Skeletal muscle tissue (tissue), 4 donors: ENCODE data around the gene GRID1. TPM values are rescaled to one million over a fixed set of nuclear protein-coding genes. Genes with fewer than 3 reads are reported as not detected.

Experiments
- H3K27ac ChIP-seq: one replicate; pipeline ENCODE4 v1.7.0; 2013; ENCODE audit warnings: mild to moderate bottlenecking, low read depth, low read length, inconsistent platforms
- H3K27me3 ChIP-seq, 3 donors: one replicate each; pipeline ENCODE4 v1.7.0; 2013; ENCODE audit warnings: low read length in 3 of 3; ENCODE audit not compliant: control insufficient read depth in 3 of 3, insufficient read depth in 3 of 3
- H3K36me3 ChIP-seq, 3 donors: one replicate each; pipeline ENCODE4 v1.7.0; 2013; ENCODE audit warnings: low read length in 3 of 3; ENCODE audit not compliant: control insufficient read depth in 3 of 3, insufficient read depth in 3 of 3
- H3K4me1 ChIP-seq, 3 donors: one replicate each; pipeline ENCODE4 v1.7.0; 2013; ENCODE audit warnings: low read length in 3 of 3, mild to moderate bottlenecking in 3 of 3; ENCODE audit not compliant: control insufficient read depth in 3 of 3, insufficient read depth in 3 of 3
- H3K4me3 ChIP-seq, 3 donors: one replicate each; pipeline ENCODE4 v1.7.0; 2013; ENCODE audit warnings: low read length in 3 of 3
- H3K9ac ChIP-seq, 3 donors: one replicate each; pipeline ENCODE4 v1.7.0; 2013; ENCODE audit warnings: low read length in 3 of 3, mild to moderate bottlenecking in 3 of 3, moderate library complexity in 2 of 3, low read depth in 1 of 3
- H3K9me3 ChIP-seq, 3 donors: one replicate each; pipeline ENCODE4 v1.7.0; 2013; ENCODE audit warnings: low read length in 3 of 3; ENCODE audit not compliant: control insufficient read depth in 3 of 3
- total RNA-seq: library from RNA; depleted of rRNA; stranded (reverse); fragments of >200 nt; gene quantifications from one replicate; pipeline ENCODE4 v1.2.3, GENCODE V29; 2014
- donor health status: Osteomylitis.

The GRID1 gene
- total RNA-seq, 1 donor from 2014 or later, result 2.1 TPM

DNA sequence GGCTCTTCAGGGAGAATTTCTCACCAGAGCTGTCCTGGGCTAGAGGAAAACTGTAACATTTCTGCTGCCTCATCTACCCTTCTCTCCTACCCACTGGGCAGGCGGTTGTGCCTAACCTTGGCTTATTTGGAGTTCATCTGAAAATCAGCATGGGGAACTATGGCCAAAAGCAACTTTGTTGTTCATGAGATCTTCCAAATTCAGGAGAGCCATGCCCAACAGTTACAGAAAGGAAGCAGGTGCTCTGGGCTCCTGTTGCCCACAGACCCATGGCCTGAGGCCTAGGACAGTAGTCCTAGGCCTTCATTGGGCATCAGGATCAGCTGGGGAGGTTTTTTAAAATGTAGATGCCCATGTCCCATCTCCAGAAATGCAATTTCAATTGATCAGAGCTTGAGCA is 85.2 kb downstream of the GRID1 start:
- Histone ChIP-seq H3K4me3 (no peak overlapping the region), H3K27ac (no peak overlapping the region), H3K9ac (no peak overlapping the region), H3K27me3 (peaks cover 3 to 10% (median 4%) of the 10 kb centered on the region in 3 donors), H3K9me3 (peaks cover 0 to 3% (median 0%) of the 10 kb centered on the region in 3 donors), H3K36me3 (no peaks in the 10 kb centered on the region), H3K4me1 (no peaks in the 10 kb centered on the region)

- Histone ChIP-seq H3K27me3 (peaks cover 6 to 21% (median 15%) of the 10 kb centered on the region in 3 donors), H3K4me3 (no peak overlapping the region), H3K27ac (no peak overlapping the region), H3K9me3 (peaks cover 0 to 2% (median 0%) of the 10 kb centered on the region in 3 donors), H3K36me3 (no peaks in the 10 kb centered on the region), H3K9ac (no peak overlapping the region), H3K4me1 (no peaks in the 10 kb centered on the region)
Observed at GRCh38 chr10:86269332-86269731, 97.3 kb downstream of the GRID1 start.

DNA sequence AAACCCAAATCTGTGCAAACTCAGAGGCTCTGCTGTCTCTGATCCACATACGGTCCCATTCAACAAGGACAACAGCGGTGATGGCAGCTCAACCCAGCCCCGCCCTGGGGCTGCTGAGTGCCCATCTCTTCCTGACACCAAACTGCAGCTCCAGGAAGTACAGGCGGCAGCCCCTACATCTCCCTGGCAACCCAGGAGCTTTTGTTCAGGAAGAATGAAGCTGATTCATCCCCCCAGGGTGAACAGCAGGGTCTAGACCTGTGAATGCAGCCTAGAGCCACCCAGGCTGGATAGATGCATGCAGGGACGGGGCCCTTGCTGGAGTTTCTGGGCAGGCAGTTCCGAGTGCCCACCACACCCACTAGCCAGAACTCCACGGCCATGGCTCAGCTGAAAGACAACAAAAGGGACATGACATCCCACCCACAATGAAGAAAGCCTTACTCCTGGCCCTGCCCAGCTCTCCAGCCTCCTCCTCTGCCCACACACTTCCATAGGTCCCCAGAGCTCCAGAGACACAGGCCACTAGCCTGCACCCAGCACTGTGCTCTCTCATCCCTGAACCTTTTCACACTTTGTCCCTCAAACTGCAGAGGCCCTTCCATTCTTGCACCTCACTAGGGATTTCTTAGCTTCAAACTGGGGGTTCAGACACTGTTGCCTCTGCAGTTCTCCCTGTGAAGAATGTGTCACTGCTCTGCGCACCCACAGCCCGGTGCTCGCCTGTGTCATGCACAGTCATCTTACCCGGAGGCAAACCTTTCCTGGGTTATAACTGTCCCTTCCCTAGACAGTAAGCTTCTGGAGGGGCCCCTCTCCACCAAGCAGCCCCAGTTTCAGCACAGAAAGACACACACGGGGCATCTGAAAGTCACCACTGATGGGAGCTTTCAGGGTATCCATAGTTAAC is 99.1 kb downstream of the GRID1 start:
- H3K36me3 ChIP-seq, result no peaks in the 10 kb centered on the region
- H3K4me3 ChIP-seq, result no peak overlapping the region
- H3K9ac ChIP-seq, result no peak overlapping the region
- H3K27me3 ChIP-seq, result peaks cover 17 to 36% (median 28%) of the 10 kb centered on the region in 3 donors
- H3K4me1 ChIP-seq, result peaks cover 0 to under 1% (median 0%) of the 10 kb centered on the region in 3 donors
- peaks cover 0 to 2% (median 2%) of the 10 kb centered on the region in 3 donors for H3K9me3 ChIP-seq
- no peak overlapping the region for H3K27ac ChIP-seq

DNA sequence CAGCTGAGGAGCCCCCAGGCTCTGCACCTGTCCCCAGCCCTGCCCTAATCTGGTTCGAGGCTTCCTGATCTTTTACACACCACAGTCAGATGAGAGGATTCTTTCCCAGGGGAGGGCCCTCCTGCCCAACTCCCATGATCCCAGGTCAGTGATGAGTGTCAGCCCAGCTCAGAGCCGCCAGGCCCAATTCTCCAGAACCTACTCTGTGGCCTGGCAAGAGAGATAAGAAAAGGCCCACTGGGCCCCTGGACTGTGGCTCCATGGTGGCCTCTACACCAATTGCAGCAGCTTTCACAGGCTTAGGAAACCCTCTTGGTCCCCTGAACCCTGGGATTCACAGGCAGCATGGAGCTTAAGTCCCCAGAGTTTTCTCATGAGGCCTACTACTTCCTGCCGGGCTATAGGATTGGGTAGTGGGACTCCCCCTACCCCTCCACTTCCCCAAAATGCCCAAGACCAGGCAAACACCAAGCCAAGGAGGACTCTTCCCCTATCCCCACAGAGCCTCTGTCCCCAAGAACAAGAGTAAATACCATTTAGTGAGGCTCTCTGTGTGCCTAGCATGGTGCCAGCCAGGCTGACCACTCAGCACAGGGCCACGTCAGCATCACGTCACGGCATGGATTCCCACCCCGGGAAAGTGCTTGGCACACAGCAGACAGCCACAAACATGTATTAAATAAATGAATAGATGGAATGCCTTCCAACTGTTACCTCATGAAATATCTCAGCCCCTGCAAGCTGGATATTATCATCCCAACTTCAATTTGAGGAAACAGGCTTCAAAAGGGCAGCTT is 100.0 kb downstream of the GRID1 start:
- Histone ChIP-seq H3K9ac (no peak overlapping the region), H3K36me3 (no peaks in the 10 kb centered on the region), H3K9me3 (peaks cover 0 to 2% (median 0%) of the 10 kb centered on the region in 3 donors), H3K27ac (no peak overlapping the region), H3K4me3 (no peak overlapping the region), H3K27me3 (peaks cover 24 to 44% (median 28%) of the 10 kb centered on the region in 3 donors), H3K4me1 (peaks cover 0 to 4% (median 0%) of the 10 kb centered on the region in 3 donors)

GRCh38 chr10:86265895-86266259 is 100.7 kb downstream of the GRID1 start:
- no peaks in the 10 kb centered on the region for H3K36me3 ChIP-seq
- no peak overlapping the region for H3K9ac ChIP-seq
- H3K4me1 ChIP-seq, result peaks cover 0 to 4% (median 0%) of the 10 kb centered on the region in 3 donors
- peaks cover 0 to 2% (median 0%) of the 10 kb centered on the region in 3 donors for H3K9me3 ChIP-seq
- no peak overlapping the region for H3K4me3 ChIP-seq
- no peak overlapping the region for H3K27ac ChIP-seq
- peaks cover 24 to 44% (median 31%) of the 10 kb centered on the region in 3 donors for H3K27me3 ChIP-seq

GRCh38 chr10:86265236-86265894 is 101.2 kb downstream of the GRID1 start:
- Histone ChIP-seq H3K9ac (no peak overlapping the region), H3K27ac (no peak overlapping the region), H3K36me3 (no peaks in the 10 kb centered on the region), H3K4me3 (no peak overlapping the region), H3K4me1 (peaks cover 0 to 4% (median 0%) of the 10 kb centered on the region in 3 donors), H3K27me3 (peaks cover 24 to 44% (median 31%) of the 10 kb centered on the region in 3 donors), H3K9me3 (peaks cover 0 to 2% (median 0%) of the 10 kb centered on the region in 3 donors)

GRCh38 chr10:86264481-86265231 is 101.9 kb downstream of the GRID1 start:
- Histone ChIP-seq H3K4me3 (no peak overlapping the region), H3K9ac (no peak overlapping the region), H3K4me1 (peaks cover 0 to 4% (median 0%) of the 10 kb centered on the region in 3 donors), H3K27ac (no peak overlapping the region), H3K27me3 (peaks cover 24 to 44% (median 31%) of the 10 kb centered on the region in 3 donors), H3K36me3 (no peaks in the 10 kb centered on the region), H3K9me3 (peaks cover 0 to 2% (median 0%) of the 10 kb centered on the region in 3 donors)

DNA sequence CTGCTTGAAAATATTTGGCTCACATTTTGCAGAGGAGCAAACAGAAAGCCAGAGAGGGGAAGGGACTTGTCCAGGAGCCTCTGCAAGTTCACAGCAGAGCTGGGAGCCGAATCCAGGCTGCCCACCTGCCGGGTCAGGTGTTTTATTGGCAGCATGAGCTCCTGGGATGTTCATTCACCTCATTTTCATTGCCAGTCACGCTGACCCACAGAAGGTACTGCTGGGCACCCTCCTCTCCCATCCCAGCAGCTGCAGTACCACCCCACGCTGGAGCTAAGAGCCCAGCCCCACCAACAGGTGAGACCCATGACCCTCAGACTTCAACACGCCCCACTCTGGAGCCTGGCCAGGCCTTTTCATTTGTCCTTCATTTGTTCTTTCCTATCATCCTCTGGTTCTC is 102.7 kb downstream of the GRID1 start:
- no peak overlapping the region for H3K27ac ChIP-seq
- H3K36me3 ChIP-seq, result no peaks in the 10 kb centered on the region
- no peak overlapping the region for H3K9ac ChIP-seq
- H3K27me3 ChIP-seq, result peaks cover 24 to 44% (median 31%) of the 10 kb centered on the region in 3 donors
- peaks cover 0 to 4% (median 0%) of the 10 kb centered on the region in 3 donors for H3K4me1 ChIP-seq
- peaks cover 0 to 2% (median 0%) of the 10 kb centered on the region in 3 donors for H3K9me3 ChIP-seq
- no peak overlapping the region for H3K4me3 ChIP-seq

DNA sequence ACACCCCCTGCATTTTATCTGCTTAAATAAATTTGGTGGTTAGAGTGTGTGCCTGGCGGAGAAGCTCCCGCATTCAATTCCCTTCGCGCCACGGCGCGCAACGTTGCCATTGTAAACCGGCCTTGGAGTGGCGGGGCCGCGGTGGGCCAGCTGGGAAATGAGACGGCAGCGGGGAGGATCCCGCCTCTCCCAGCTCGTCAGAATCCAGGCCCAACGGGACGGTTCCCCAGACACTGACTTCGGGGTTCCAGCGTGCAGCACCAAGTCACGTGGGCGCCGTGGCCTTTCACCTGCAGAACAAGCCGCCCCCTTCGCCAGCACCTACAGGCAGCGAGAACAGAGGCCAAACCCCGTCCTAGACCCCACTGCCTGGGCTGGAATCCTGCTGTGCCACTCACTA is 103.4 kb downstream of the GRID1 start:
- Histone ChIP-seq H3K27me3 (peaks cover 24 to 42% (median 28%) of the 10 kb centered on the region in 3 donors), H3K9me3 (peaks cover 0 to 2% (median 0%) of the 10 kb centered on the region in 3 donors), H3K36me3 (no peaks in the 10 kb centered on the region), H3K9ac (no peak overlapping the region), H3K4me1 (peaks cover 0 to 4% (median 0%) of the 10 kb centered on the region in 3 donors), H3K4me3 (peak overlapping the region in 2 of 3 donors; percentile 1 to 13), H3K27ac (no peak overlapping the region)
